ENCODE results near the gene DNAI1.

GRCh38 chr9:34413231-34413852 is 45.3 kb upstream of the DNAI1 start:
- TF ChIP-seq CTCF (IDR thresholded peaks at IDR 0.05) (no peak), ZFX (IDR thresholded peaks at IDR 0.05; ENCODE audit: borderline replicate concordance) (no peak)

Data from 22Rv1 (cell line).